Heart left ventricle (tissue), 13 donors: ENCODE measurements around the gene PADI6.

Experiments used
- CTCF ChIP-seq, 12 donors: fragments of 200-600 bp; sonication (generic) in 4 of 12; IDR thresholded peaks; one replicate each; pipeline versions ENCODE4 v1.5.0 to v1.8.0; 2018 to 2022; ENCODE audit warnings: antibody characterized with exemption in 12 of 12, mild to moderate bottlenecking in 5 of 12
- POLR2A ChIP-seq, 2 donors: fragments of 450-650 bp; IDR thresholded peaks; one replicate each; pipeline ENCODE4 v1.6.1; 2017; ENCODE audit warnings: antibody characterized with exemption in 2 of 2, mild to moderate bottlenecking in 2 of 2, moderate library complexity in 2 of 2
- donor health status: ischemic (EF 13 %, LVEDD 7.1; RV severe dilation, severe dysfunction).
- donor health status: DM: no; HTN: yes; CAD: no.
- donor health status: DM: no; HTN: no; CAD: no.
- donor health status: ischemic (EF 25% LVEDD 6.9; RV normal size, moderate dysfunction).
- donor health status: ischemic (EF 25% LVEDD 5.7; RV mildly dilated, moderate dysfunction).
- donor health status: ischemic (EF 35%, LVEDD 5.7; RV mildly dilated, moderate dysfunction).
- donor health status: nonischemic (EF 11% LVEDD 7.7; RV severe dilation, severe dysfunction).
- donor health status: DM: yes; HTN: yes; CAD: no.
- donor health status: PGD.
- donor health status: ischemic (EF 29% LVEDD 5.4; RV normal size, mild dysfunction).
- donor health status: nonischemic (EF 23%, LVEDD 6.1; RV moderate dilation, normal function).

GRCh38 chr1:17405898-17406759 lies 34.1 kb downstream of the PADI6 start:
- TF ChIP-seq CTCF (IDR thresholded peaks at IDR 0.05) (peak; percentile 49 to 74 (median 69)), POLR2A (IDR thresholded peaks at IDR 0.05) (no peak)
